Fibroblast of the conjunctiva (primary cell): Measurements from ENCODE around the gene AFDN.

Source experiments
- DNase-seq: peaks from one replicate; pipeline ENCODE4 v3.0.0-alpha.2; 2010; ENCODE audit warnings: low read depth

Gene AFDN

DNA sequence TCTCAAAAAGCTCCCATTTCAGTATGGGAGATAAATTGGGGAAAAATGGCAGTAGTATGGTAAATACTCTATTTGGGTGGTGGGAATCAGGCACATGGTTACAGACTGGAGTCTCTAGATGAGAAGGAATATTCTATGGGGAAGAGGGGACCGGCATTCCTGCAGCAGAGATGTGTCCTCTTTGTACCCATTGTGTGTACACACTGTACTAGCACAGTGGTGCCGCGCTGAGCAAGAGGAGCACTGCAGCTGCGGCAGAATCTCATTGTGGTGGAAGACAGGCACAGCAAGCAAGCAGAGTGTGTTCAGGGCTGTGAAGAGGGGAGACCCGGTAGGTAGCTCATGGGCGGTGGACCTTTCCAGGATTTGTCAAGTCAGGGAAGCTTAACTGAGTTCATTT lies 13.0 kb downstream of the AFDN start:
- no peak for DNase-seq

DNA sequence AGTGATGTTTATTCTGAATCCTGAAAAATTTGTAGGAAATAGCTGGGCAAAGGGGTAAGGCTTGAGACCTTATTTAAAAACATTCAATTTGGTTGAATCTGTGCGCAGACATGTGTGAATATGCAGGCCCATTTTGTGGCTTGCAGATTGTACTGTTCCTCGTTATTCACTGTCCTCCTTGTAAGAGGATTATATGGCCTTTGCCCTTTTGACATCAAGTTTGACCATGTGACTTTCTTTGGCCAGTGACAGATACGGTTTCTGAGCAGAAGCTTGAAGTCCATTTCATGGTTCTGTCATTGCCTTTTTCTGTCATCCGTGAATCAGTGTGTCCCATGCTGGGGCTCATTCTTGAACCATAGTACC lies 13.4 kb downstream of the AFDN start:
- no peak for DNase-seq

DNA sequence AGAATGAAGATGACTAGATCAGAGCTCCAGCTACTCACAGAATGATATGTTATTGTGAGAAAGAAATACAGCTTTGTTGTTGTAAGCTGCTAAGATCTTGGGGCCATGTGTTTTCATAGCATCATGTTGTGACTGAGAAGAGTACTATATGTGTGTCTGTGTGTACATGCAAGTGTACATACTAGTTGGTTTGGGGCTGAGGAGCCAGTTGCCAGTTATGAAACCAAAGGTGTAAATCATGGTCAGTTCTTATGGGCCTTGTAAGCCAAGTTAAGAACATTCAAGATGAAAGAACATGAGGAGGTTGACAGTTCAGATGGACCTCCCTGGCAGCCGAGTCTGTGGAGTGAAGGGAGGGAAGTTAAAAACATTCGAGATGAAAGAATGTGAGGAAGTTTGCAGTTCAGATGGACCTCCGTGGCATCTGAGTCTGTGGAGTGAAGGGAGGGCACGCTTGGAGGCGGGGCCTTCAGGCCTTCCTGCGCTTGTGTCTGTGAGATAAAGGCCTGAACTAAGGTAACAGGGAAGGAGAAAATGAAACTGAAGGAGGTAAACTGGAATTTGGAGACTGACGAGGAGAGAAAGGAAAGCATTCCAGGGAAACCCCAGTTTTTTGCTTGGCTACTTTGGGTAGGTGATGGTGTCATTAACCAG lies 13.9 kb downstream of the AFDN start:
- no peak for DNase-seq

DNA sequence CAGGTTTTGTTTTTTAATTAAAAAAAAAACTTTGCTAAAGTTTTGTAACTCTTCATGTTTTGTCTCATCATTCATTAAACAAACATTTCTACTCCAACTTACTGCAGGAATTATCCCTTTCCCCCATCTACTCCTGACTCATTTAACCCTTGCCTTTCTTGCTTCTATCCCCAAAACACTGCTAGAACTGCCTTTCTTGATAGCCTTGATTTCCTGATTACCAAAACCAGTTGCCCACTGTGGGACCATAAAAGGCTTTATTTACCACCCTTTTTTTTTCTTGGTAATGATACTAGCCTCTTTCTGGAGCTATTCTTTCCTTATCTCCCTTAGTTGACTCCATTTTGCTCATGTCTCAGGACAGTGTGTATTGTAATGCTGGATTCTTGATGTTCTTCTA lies 15.3 kb downstream of the AFDN start:
- DNase-seq, result no peak

DNA sequence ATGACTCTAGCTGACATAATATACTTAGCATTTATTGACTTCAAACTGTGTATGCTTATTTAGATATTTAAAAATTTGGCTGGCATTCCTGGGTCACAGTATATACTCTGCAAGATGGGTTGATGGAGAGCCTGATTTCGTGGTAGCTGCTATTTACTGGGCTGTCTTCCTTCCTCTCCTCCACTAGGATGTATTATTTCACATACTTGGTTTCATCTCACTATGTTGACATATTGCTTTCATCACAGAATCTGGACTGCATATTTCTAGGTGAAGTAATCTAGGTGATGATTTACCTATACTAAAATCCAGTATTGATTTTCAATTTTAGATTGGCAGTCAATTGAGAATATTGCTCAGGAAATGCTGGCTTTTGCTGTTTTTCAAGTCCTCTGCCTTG lies 15.7 kb downstream of the AFDN start:
- DNase-seq, result no peak

DNA sequence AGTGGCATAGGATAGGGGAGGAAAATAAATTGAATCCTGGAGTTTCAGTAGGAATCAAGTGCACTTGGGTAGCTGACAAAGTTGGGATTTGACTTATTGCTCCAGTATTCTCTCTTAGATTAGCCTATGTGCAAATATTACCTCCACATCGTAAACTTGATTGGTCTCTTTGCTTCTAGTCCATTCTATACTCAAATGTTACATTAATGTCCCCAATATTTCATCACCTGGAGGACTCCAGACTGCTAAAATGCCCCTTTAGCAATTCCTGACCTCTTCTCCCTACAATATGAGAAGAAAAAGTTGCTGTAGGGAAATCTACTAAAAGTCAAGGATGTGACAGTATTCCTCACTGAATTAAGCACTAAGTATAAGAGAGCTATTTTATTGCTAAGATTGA lies 16.3 kb downstream of the AFDN start:
- DNase-seq, result no peak

DNA sequence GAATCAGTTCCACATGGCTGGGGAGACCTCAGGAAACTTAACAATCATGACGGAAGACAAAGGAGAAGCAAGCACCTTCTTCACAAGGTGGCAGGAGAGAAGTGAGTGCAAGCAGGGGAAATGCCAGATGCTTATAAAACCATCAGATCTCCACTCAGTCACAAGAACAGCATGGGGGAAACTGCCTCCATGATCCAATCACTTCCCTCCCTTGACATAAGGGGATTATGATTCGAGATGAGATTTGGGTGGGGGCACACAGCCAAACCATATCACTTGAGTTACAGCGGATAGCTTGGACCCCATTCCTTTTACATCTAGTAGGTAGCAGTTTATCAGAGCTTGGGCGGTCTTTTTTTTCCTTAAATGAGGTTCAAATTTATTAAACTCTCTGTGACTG lies 19.1 kb downstream of the AFDN start:
- no peak for DNase-seq

DNA sequence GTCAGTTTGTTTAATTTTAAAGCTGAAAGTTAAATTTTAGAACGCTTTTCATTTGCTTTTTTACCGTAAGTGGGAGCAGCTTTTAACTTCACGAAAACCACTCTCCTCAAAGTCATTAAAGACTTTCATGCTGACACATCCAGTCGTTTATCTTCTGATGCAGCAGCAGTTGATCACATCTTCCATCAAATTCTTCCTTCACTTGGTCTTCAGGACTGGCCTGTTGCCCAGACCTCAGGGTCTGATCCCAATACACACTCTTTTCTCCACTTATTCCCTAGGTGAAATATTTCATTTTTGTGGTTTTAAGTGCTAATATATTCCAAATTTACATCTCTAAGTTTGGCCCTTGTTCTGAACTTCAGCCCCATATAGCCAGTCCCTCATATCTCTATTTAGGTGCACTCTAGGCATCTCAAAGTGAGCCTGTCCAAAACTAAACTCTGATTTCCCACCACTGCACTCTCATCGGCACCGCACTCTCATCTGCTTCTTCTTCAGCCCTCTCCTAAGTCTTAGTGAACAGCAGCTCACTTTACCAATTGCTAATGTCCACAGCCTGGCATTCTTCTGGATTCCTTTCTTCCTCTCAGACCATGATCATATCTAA lies 20.4 kb downstream of the AFDN start:
- no peak for DNase-seq

DNA sequence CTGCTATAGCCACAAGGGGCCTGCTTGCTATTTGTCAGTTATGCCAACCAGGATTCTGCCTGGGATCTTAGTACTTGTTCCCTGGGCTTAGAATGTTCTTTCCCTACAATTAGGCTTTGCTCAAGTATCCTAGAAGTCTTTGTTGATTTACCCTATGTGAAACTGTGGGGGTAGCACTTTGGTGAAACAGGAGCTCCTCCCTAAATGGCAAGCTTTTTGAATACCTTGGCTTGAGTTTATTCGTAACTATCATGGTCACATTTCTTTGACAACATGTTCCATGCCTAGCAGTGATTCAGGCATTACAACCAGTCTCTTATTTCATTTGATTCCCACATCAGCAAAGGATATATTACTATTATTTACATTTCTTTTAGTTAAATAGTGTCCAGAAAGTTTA lies 21.2 kb downstream of the AFDN start:
- no peak for DNase-seq

DNA sequence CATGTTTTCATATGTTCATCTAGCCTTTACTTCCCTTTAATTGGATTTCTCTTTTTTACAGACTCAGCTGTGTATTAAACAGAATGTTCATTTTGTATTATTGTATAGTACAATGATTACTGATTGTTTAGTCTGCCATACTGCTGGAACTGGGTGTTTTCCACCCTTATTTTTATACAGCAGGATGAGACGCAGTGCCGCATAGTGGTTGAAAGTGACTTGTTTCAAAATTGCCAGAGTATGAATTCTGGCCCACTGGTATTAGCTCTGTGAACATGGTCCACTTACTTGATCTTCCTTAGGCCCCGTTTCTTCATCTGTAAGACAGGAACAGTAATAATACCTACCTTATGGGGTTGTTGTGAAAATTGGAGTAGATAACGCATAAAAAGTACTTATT lies 22.1 kb downstream of the AFDN start:
- DNase-seq, result no peak

DNA sequence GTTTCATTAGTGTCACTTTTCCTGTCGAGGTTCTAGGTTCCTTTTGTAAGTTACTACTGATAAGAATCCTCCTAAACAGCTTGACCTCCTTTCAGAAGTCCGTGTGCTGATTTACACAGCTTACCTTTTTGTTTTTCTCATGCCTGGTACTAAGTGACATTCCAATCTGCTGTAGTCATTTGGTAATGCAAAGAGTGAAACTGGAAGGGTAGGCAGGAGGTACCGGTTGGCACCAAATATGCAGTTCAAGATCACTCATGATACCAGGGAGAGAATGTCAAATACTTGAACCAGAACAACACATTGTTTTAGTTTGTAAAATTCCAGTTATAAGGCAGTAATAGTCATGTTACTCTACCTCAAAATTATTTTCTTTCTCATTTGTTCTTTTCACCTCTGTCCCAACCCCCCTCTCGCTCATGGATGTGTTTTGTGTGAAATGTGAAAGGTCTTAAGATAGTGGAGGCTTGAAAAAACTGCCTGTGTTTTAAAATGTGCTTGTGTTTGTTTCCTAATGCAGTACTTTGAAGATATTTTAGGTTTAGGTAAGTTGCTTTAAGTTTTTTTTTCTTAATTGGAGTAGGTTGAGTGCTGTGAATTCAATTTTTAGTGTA lies 23.2 kb downstream of the AFDN start:
- DNase-seq, result no peak

DNA sequence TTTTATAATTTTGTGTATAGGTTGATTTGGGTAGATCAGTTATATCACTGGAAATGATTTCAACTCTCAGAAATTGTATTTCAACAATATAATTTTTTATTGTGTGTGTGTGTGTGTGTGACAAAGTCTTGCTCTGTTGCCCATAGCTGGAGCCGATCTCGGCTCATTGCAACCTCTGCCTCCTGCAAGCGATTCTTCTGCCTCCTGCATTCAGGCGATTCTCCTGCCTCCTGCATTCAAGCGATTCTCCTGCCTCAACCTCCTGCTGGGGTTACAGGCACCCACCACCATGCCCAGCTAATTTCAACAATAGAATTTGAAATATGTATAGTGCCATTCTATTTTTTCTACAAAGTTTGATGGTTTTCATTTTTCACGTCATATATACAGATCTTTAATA lies 24.1 kb downstream of the AFDN start:
- DNase-seq, result no peak

DNA sequence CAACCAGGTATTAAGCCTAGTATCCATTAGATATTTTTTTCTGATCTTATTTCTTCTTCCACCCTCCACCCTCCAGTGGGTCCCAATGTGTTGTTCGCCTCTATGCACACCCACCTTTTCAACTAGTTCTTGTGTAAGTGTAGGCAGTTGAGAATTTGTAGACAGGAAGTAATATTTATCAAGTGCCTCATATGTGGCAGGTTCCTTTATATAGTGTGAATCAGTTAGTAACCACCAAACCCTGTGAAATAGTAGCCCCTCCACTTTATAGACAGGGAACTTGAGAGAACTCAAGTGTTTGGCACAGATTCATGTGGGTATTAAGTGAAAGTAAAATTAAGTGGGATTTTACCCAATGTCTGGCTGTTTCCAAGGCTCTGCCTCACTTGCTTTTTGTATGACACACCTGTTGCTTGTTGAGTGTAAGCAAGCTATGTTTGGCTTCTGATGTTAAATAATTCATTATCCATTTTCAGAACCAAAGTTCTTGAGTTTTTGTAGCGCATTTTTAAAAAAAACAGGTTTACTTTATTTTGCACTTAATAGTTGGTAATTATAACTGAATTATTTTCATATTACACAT lies 24.8 kb downstream of the AFDN start:
- no peak for DNase-seq

DNA sequence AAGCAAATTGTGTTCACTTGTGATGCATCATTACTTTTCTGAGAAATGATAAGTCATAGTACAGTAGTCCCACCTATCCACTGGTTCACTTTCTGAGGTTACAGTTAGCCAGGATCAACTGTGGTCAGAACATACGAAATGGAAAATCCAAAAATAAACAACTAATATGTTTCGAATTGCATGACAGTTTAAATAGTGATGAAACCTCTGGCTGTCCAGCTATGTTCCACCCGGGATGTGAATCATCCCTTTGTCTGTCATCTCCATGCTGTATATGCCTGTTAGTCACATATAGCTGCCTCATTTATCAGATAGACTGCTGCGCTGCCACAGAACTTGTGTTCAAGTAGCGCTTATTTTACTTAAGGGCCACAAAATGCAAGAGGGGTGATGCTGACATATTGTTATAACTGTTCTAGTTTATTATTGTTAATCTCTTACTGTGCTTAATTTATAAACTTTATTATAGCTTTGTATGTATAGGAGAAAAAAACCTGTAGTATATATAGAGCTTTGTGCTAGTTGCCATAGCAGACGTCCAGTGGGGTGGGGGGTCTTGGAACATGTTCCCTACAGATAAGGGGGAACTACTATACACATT lies 29.2 kb downstream of the AFDN start:
- DNase-seq, result peak; percentile 87

DNA sequence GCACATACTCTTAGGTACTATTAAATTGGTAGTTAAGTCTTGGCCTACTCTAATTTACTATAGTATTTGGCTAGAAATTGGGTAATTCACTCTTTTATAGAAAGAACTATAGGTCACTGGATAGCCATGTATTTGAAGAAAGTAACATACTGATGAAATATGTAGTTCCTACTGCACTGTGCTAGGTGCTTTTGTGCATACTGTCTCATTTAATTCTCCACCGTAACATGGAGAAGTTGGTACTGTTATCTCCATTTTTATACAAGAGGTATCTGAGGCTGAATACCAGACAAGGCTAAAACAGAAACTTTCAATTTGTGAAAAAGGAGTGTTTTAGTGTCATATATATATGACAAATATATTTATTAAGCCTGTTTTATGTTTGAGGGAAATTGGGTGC lies 29.8 kb downstream of the AFDN start:
- DNase-seq, result no peak

DNA sequence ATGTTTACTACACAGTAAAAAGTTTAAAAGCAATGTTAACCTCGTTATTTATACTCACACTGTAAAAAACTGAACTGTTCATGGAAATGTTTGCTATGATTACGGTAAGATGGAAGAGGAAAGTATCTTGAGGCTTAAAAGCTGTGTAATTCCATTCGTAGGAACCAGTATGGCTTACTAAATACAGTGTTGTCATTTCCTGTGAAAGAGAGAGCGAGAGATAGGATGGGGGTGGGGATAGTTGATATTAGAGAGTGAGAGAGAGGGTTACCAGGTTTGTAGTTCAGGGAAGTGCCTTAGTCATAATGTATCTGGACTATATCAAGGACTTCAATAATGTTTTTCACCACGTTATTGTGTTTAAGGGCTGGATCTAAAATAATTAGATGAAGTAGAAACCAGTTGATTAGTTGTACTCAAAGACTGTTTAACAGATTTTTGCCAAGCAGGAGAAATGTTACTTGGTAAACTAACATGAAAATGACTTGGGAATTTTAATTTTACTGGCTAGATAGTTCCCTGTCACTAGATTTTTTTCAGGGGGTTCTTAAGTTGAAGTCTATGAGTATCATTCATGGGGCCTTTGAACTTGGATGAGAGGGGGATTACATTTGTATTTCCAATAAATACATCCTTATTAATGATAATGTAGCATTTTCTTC lies 30.4 kb downstream of the AFDN start:
- DNase-seq, result peak; percentile 6

DNA sequence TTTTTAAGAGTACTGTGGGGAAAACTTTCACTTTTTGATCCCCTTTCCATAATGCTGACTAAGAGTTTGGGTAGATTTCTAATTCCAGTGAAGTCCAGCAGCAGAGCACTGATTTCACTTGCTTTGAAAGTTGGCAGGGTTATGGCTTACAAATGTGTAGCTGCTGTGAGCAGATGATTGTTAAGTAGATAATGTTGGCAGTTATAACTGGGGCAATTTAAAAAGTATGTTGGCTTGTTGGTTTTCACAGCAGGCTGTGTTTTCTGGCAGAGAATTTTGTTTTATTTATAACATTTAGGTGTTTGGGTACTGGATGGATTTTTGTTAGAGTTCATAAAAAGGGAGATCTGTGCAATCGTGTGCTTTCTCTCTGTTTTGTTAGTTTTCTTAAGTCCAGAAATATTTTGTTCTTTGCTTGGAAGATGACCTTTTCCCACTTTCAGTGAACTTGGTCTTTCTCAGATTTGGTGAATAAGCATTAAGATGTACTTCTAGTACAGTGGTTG lies 31.4 kb downstream of the AFDN start:
- DNase-seq, result peak; percentile 64

DNA sequence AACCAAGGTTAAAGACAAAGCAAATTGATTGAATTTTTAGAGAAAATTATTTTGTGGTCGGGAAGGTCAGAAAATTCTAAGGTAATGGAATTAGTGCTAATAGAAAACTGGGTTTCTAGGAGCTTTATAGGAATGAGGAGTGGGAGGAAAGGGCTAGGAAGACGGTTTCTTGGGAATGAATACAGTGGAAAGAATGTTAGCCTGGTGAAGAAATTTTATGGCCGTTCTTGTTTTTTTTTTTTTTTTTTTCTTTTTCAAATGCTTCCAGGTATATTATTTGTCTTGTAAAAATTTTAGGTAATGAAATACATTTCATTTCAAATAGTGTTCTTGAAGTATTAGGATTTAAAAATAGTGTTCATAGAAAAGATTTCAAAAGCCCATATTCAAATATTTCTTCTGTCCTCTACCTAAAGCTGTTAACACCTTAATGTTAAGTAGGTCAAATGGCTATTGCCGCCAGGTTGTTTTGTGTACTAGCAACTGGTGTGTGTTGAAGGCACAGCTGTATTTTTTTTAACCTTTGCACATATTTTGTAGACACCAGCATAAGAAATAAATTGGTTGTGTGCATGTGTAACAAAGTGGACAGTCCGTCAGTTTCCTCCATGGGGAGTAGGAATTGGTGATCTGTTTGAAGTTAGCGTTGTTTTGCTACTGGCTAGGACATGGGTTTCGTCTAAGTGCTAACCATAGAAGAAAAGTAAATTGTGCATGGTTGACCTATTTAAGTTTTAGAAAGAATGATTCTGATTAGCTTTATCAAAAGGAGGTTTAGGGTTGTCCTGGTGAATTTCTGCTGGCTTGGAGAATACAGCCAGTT lies 32.3 kb downstream of the AFDN start:
- no peak for DNase-seq

DNA sequence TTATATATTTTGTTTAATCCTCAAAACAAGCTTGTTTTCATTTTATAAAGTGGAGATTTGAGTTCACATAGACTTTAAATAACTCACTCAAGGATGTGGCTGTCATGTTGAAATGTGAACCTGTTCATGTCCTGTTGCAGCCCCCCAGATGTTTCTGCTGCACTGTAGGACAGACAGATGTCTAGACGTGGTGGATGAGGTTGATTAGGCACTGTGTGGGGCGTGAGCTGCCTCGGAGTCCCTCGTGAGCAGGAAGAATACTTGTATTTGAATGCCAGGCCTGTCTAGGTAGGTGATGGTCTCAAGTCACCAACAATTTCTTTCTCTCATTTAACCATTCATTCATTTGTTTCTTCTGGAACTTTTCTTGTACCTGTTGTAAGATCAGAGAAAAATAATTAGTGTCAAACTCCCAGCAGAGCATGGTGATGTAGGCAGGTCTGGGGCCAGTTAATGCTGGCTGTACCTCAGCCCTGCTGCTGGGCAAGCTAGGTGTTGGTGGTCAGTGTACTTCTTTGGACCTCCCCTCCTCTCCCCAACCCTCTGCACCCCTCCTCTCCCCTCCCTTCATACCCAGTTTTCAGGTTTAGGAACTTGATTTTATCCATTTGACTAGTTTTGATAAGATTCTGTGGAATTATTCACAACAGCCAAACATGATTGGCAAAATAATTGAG lies 34.0 kb downstream of the AFDN start:
- DNase-seq, result no peak

DNA sequence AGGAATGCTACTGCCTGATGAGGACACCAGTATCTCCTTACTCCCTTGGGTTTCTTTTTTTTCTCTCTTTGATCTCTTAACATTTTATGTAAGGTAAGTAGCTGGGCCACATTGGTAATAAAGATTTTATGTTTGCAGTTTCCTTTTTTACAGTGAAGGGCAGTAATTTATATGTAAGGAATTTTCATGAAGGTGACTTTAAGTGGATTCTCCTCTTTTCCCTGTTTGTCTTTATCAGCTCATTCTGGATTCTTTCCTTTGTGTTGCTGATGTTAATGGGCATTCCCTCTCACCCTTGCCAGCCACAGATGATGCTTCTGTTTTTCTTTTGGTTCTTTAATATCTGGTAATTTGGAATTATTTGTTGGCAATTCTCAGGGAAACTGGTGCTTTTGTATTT lies 34.7 kb downstream of the AFDN start:
- DNase-seq, result no peak

DNA sequence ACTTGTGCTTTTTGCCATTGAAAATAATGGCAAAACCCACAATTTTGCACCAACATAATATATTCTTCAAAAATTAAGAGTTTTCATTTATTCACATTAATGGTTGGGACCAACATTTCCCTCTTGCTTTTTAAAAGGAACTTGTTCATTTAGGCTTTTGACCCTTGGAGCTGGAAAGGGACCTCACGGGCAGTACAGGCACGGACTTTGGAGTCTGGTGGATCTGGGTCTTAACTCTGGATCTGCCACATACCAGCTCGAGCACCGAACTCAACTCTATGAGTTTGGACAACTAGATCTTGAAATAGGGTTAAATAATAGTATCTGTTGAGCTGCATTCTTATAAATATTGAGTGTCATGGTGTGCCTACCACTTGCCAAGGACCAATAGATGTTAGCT lies 37.2 kb downstream of the AFDN start:
- DNase-seq, result no peak
